IPS-20b (cell line): ENCODE results near the gene PALLD.

Experiments
- H3K27ac ChIP-seq: one replicate; pipeline ENCODE4 v1.5.1; 2013; ENCODE audit warnings: low read length
- H3K27me3 ChIP-seq: 2 replicates; pipeline ENCODE4 v1.6.1; 2013; ENCODE audit warnings: mild to moderate bottlenecking, low read length, inconsistent platforms; ENCODE audit not compliant: insufficient read depth
- H3K36me3 ChIP-seq: 2 replicates; pipeline ENCODE4 v1.6.1; 2013; ENCODE audit warnings: low read depth, mild to moderate bottlenecking, inconsistent platforms, low read length, moderate library complexity; ENCODE audit not compliant: insufficient read depth
- H3K4me1 ChIP-seq: 2 replicates; pipeline ENCODE4 v1.6.1; 2013; ENCODE audit warnings: mild to moderate bottlenecking, control low read depth, inconsistent platforms, low read length, moderate library complexity; ENCODE audit not compliant: insufficient read depth
- H3K4me3 ChIP-seq: 2 replicates; pipeline ENCODE4 v1.5.1; 2013; ENCODE audit warnings: mild to moderate bottlenecking, low read length, inconsistent platforms
- H3K9ac ChIP-seq: 2 replicates; pipeline ENCODE4 v1.6.1; 2013; ENCODE audit warnings: low read depth, mild to moderate bottlenecking, inconsistent platforms, low read length, moderate library complexity
- H3K9me3 ChIP-seq: 2 replicates; pipeline ENCODE4 v1.6.1; 2013; ENCODE audit warnings: mild to moderate bottlenecking, low read depth, low read length, inconsistent platforms; ENCODE audit not compliant: insufficient read depth

PALLD gene

GRCh38 chr4:168480931-168481611 lies 15.8 kb upstream of the PALLD start:
- H3K4me3 ChIP-seq, result peak overlapping the region; percentile 86
- peak overlapping the region; percentile 80; the same call in 1 of the 2 replicates for H3K9ac ChIP-seq
- H3K27ac ChIP-seq, result no peak overlapping the region
- no peaks in the 10 kb centered on the region for H3K9me3 ChIP-seq
- no peaks in the 10 kb centered on the region for H3K36me3 ChIP-seq
- no peaks in the 10 kb centered on the region for H3K4me1 ChIP-seq
- H3K27me3 ChIP-seq, result peaks cover 25% of the 10 kb centered on the region

GRCh38 chr4:168483811-168484210 lies 13.0 kb upstream of the PALLD start:
- Histone ChIP-seq H3K4me3 (no peak overlapping the region), H3K4me1 (no peaks in the 10 kb centered on the region), H3K27ac (no peak overlapping the region), H3K36me3 (no peaks in the 10 kb centered on the region), H3K9ac (no peak overlapping the region), H3K9me3 (no peaks in the 10 kb centered on the region), H3K27me3 (peaks cover 24% of the 10 kb centered on the region)

DNA sequence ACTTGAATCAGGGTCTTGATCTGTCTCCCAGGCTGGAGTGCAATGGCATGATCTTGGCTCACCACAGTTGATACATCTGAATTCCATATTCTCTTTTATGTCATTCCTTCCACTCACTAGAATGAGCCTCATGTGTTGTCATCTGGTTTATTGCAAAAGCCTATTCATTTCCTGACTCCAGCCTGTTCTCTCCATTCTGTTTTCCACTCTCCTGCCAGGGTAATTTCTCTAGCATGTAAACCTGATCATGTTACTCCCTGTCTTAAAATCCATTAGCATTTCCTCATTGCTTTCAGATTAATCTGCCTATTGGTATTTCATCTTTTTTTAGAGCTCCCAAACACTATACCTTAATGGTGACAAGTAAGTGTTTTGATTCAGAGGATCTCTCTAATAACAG lies 12.2 kb upstream of the PALLD start:
- H3K36me3 ChIP-seq, result no peaks in the 10 kb centered on the region
- no peak overlapping the region for H3K4me3 ChIP-seq
- H3K27me3 ChIP-seq, result peaks cover 17% of the 10 kb centered on the region
- no peaks in the 10 kb centered on the region for H3K9me3 ChIP-seq
- H3K27ac ChIP-seq, result no peak overlapping the region
- no peak overlapping the region for H3K9ac ChIP-seq
- no peaks in the 10 kb centered on the region for H3K4me1 ChIP-seq

DNA sequence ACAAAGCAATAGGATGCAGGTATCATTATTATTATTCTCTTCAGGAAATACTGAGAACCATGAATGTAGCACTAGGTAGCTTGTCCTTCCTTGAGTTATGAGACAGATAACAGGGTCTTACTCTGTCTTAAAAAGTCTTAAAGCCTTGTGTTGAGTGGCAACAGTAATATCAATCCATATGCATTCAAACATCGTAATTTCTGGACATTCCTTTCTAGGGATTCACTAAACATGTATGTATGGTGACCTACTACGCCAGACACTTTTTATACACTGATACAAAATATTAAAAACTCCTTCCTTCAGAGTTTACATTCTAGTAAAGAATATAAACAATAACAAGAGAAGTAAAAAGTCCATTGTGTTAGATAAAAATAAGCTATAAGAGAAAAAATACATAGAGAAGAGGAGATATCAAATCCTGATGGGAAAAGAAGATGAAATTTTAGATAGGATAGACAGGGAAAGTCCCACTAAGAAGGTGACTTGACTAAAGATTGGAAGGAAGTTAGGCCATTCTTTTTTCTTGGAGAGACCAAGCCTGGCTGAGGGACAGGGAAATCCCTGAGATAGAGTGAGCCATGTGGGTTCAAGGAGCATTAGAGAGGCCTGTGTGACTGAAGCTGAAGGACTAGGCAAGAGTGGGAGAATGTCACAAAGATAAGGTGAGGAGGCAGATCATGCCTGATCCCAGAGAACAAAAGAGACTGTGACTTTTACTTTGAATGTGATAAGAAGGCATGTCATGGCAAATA lies 11.5 kb upstream of the PALLD start:
- no peaks in the 10 kb centered on the region for H3K36me3 ChIP-seq
- no peak overlapping the region for H3K9ac ChIP-seq
- no peak overlapping the region for H3K4me3 ChIP-seq
- no peaks in the 10 kb centered on the region for H3K4me1 ChIP-seq
- peaks cover 14% of the 10 kb centered on the region for H3K27me3 ChIP-seq
- no peak overlapping the region for H3K27ac ChIP-seq
- H3K9me3 ChIP-seq, result no peaks in the 10 kb centered on the region

GRCh38 chr4:168486912-168487281 lies 10.0 kb upstream of the PALLD start:
- H3K27me3 ChIP-seq, result no peaks in the 10 kb centered on the region
- H3K9ac ChIP-seq, result no peak overlapping the region
- H3K9me3 ChIP-seq, result no peaks in the 10 kb centered on the region
- no peaks in the 10 kb centered on the region for H3K4me1 ChIP-seq
- H3K36me3 ChIP-seq, result no peaks in the 10 kb centered on the region
- no peak overlapping the region for H3K27ac ChIP-seq
- no peak overlapping the region for H3K4me3 ChIP-seq

GRCh38 chr4:168487282-168488035 lies 9.4 kb upstream of the PALLD start:
- Histone ChIP-seq H3K9ac (no peak overlapping the region), H3K27me3 (no peaks in the 10 kb centered on the region), H3K36me3 (no peaks in the 10 kb centered on the region), H3K9me3 (no peaks in the 10 kb centered on the region), H3K4me1 (no peaks in the 10 kb centered on the region), H3K27ac (no peak overlapping the region), H3K4me3 (no peak overlapping the region)

GRCh38 chr4:168488869-168489274 lies 8.0 kb upstream of the PALLD start:
- H3K9me3 ChIP-seq, result no peaks in the 10 kb centered on the region
- no peak overlapping the region for H3K27ac ChIP-seq
- H3K4me1 ChIP-seq, result no peaks in the 10 kb centered on the region
- H3K9ac ChIP-seq, result no peak overlapping the region
- no peak overlapping the region for H3K4me3 ChIP-seq
- H3K27me3 ChIP-seq, result no peaks in the 10 kb centered on the region
- H3K36me3 ChIP-seq, result no peaks in the 10 kb centered on the region

DNA sequence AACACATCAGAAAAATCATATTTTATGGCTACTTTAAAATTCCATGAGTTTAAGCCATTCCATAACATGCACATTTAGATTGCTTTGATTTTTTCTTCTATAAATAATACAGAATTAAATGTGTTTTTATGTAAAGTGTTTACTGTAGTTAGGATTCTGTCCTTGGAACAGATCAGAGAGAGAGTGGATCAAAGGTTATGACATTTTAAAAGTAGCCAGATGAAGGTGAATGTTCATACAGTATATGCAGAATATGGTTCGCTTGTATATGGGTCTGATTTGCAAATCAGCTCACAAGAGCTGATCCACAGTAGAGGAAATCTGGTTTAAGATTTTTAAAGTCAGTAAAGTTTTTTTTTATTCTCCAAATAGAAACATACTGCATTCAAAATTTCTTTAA lies 7.2 kb upstream of the PALLD start:
- no peaks in the 10 kb centered on the region for H3K9me3 ChIP-seq
- H3K27me3 ChIP-seq, result no peaks in the 10 kb centered on the region
- no peak overlapping the region for H3K4me3 ChIP-seq
- no peak overlapping the region for H3K9ac ChIP-seq
- no peaks in the 10 kb centered on the region for H3K4me1 ChIP-seq
- H3K36me3 ChIP-seq, result no peaks in the 10 kb centered on the region
- H3K27ac ChIP-seq, result no peak overlapping the region

DNA sequence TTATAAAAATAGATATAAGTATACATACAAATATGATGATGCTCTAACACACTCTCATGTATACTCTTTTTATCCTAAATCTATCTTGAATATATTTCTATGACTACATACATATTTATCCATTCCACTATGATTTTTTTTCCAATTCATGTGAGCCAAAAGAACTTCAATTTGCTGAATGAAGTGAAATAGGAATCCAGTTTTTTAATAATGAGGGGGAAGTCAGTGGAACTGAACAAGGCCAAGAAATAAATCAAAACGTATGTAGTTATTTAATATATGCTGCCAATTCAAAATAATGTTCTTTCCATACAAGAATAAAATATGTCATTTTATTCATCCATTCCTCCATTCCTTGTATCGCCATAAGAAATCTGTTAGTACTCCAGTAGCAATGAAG lies 6.1 kb upstream of the PALLD start:
- no peaks in the 10 kb centered on the region for H3K36me3 ChIP-seq
- no peaks in the 10 kb centered on the region for H3K4me1 ChIP-seq
- H3K27ac ChIP-seq, result no peak overlapping the region
- H3K4me3 ChIP-seq, result no peak overlapping the region
- H3K27me3 ChIP-seq, result no peaks in the 10 kb centered on the region
- no peaks in the 10 kb centered on the region for H3K9me3 ChIP-seq
- no peak overlapping the region for H3K9ac ChIP-seq

- H3K4me1 ChIP-seq, result no peaks in the 10 kb centered on the region
- no peaks in the 10 kb centered on the region for H3K27me3 ChIP-seq
- no peak overlapping the region for H3K4me3 ChIP-seq
- no peak overlapping the region for H3K9ac ChIP-seq
- no peaks in the 10 kb centered on the region for H3K36me3 ChIP-seq
- H3K9me3 ChIP-seq, result no peaks in the 10 kb centered on the region
- H3K27ac ChIP-seq, result no peak overlapping the region
These were observed 5.3 kb upstream of the PALLD start for GRCh38 chr4:168491563-168491962.

DNA sequence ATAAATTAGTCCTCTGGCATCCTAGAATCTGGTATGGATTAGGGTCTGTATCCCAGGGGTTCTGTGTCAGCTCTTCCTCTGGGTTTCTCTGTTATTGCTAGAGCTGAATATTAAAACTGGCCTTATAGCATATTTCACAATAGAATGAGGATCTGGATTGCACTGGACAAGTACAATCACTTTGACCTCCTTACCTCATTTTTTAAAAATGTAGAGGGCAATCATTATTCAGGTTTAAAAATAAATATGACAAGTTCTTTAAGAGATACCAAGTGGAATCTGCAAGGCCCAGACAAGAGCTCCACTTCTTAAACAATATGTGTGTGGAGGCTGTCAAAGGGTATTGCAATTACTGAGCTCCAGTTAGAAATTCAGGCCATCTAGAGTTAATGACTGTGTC lies 1.4 kb downstream of the PALLD start:
- no peaks in the 10 kb centered on the region for H3K27me3 ChIP-seq
- H3K36me3 ChIP-seq, result no peaks in the 10 kb centered on the region
- H3K27ac ChIP-seq, result no peak overlapping the region
- H3K9ac ChIP-seq, result no peak overlapping the region
- no peak overlapping the region for H3K4me3 ChIP-seq
- H3K4me1 ChIP-seq, result peaks cover 10% of the 10 kb centered on the region; the same call in 1 of the 2 replicates
- no peaks in the 10 kb centered on the region for H3K9me3 ChIP-seq

GRCh38 chr4:168499241-168499640 lies 2.4 kb downstream of the PALLD start:
- no peaks in the 10 kb centered on the region for H3K36me3 ChIP-seq
- peaks cover 10% of the 10 kb centered on the region; the same call in 1 of the 2 replicates for H3K4me1 ChIP-seq
- H3K9ac ChIP-seq, result no peak overlapping the region

More at GRCh38 chr4:168499241-168499640, 2.4 kb downstream of the PALLD start:
- no peak overlapping the region for H3K4me3 ChIP-seq
- no peak overlapping the region for H3K27ac ChIP-seq
- no peaks in the 10 kb centered on the region for H3K27me3 ChIP-seq
- no peaks in the 10 kb centered on the region for H3K9me3 ChIP-seq
